H1 (cell line): ENCODE results near the gene FAM219A. TPM values are rescaled to one million over a fixed set of nuclear protein-coding genes. Genes with fewer than 3 reads are reported as not detected.

Source experiments
- CHD7 ChIP-seq: fragments of 300-600 bp; sonication (generic); IDR thresholded peaks from 2 replicates; pipeline ENCODE4 v1.7.1; 2012; ENCODE audit warnings: low read length, moderate library complexity, mild to moderate bottlenecking, inconsistent platforms; ENCODE audit not compliant: insufficient replicate concordance
- polyA plus RNA-seq, 7 experiments: library from polyadenylated mRNA; depleted of rRNA in 3 of 7; stranded (reverse) in 5 of 7; unstranded in 2 of 7; fragments of >200 nt in 5 of 7; fragments of 200-250 nt in 2 of 7; gene quantifications; 1 replicate in 5 of 7; 2 replicates in 1 of 7; 4 replicates in 1 of 7; pipeline versions ENCODE4 v1.2.1 to v1.2.3, GENCODE V29; 2011 to 2013; ENCODE audit warnings: missing spikeins in 2 of 7, mixed read lengths in 2 of 7
- total RNA-seq: library from RNA; stranded (reverse); fragmentation: NEBNext Ultra II Directional; extraction: Animal tissue kit (Norgen Biotek cat#: 25700); gene quantifications from 2 replicates; pipeline ENCODE4 v1.2.1, GENCODE V29; 2021

The FAM219A gene
- total and polyA plus RNA-seq, 2 of the 8 experiments (the other 6 are each of a cell fraction or from before 2014, with no cell fraction given) = 7.7 to 10.4 TPM

- no peak for TF ChIP-seq CHD7
- TF ChIP-seq, all 59 proteins: peak for 3
These were observed 35.7 kb upstream of the FAM219A start (continued) for GRCh38 chr9:34493972-34494535.
